ENCODE results near the gene RMP24.
A peak's percentile ranks its signal among the peaks of the same experiment; 100 is the strongest.

Gene RMP24

DNA sequence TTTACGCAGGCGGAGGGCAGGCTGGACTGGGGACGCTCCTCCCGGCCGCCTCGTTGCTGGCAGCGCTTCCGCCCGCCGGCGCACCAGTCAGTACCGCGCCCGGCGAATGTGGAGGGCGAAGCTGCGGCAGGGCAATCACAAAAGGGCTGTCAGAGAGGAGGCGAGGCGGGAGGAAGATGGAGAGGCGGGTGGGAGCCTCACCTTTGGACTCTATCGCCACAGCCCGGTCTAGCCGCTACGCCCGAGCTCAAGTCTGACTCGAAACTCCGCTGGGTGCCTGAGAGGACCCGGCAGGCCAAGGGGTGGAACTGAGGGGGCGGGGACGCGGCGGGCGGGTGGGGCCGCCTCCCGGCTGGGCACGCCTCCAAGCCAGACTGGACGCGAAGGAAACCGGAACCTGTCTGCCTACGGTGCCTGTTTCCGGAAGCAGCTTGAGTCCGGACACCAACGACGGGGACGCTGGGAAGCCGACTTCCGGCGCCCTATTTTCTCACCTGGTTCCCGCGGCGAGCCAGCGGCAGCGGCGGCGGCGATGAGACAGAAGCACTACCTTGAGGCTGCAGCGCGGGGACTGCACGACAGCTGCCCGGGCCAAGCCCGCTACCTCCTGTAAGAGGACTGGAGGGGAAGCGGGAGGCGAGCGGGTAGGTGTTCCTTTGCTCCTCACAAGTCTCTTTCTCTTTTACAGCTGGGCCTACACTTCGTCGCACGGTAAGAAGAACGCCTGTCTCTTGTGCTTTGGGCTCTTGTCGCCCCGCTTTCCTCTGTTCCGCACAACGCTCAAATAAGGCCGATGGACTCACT lies at the start of gene RMP24:
TSS of gene RMP24 (plus strand) at position 483 of the 804 bp plus-strand sequence.
- peak within 1 kb of the TSS; percentile 91 for H3K4me3 ChIP-seq (ENCODE audit: low read depth, low read length)

- no peak overlapping the region for H3K4me3 ChIP-seq (ENCODE audit: low read depth, low read length)
Measured at GRCh38 chr18:35923939-35924684, 48.4 kb upstream of the RMP24 start.

- no peak overlapping the region for H3K4me3 ChIP-seq (ENCODE audit: low read depth, low read length)
Measured at GRCh38 chr18:35926884-35927283, 45.6 kb upstream of the RMP24 start.

- no peak overlapping the region for H3K4me3 ChIP-seq (ENCODE audit: low read depth, low read length)
Measured at GRCh38 chr18:35927430-35927829, 45.0 kb upstream of the RMP24 start.

DNA sequence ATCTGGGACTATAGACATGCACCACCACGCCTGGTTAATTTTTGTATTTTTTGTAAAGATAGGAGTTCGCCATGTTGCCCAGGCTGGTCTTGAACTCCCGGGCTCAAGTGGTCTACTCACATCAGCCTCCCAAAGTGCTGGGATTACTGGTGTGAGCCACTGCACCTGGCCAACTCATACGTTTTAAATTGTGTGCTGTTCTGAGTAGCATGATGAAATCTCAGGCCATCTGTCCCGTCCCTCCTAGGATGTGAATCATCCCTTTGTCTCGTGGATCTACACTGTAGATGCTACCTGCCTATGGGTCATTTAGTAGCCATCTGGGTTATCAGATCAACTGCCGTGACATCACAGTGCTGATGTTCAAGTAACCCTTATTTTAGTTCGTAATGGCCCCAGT lies 38.5 kb upstream of the RMP24 start:
- H3K4me3 ChIP-seq (ENCODE audit: low read depth, low read length): no peak overlapping the region

GRCh38 chr18:35934891-35935290 lies 37.6 kb upstream of the RMP24 start:
- no peak overlapping the region for H3K4me3 ChIP-seq (ENCODE audit: low read depth, low read length)

DNA sequence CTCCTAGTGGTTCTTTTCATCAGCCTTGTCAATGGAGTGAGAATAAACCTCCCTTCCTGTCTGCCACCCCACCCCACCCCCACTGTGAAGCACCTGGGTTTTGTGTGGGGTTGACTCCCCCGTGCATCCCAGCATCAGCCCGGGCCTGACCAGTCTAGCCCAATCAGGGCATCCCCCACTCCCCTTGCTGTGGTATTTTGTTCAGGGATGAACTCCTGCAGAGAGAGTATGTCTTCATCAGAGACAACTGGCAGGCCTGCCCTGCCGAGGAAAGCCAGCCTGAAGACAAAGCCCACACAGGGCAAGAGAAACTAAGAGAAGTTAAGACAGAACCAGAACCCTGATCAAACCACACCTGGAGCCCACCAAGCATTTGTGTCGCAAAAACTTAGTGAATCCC lies 36.7 kb upstream of the RMP24 start:
- no peak overlapping the region for H3K4me3 ChIP-seq (ENCODE audit: low read depth, low read length)

- H3K4me3 ChIP-seq (ENCODE audit: low read depth, low read length): no peak overlapping the region
Measured at GRCh38 chr18:35936951-35937350, 35.5 kb upstream of the RMP24 start.

DNA sequence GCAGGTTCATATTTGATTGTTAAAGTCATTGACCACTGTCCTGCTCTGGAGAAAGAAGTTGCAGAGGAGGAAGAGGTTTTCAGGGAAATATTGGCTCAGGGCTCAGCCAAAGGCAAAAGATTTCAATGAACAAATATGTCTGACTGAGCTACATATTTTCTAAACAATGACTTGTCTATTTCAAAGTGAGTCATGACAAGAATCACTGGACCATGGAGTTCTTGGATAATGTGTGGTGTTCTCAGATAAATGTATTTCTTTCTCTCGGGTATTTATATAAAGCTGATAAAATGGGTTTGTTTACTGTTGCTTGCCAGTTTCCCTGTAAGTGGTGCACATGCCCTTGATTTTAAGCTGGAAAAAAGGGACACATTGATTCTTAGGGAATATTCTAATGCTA lies 34.3 kb upstream of the RMP24 start:
- H3K4me3 ChIP-seq (ENCODE audit: low read depth, low read length): no peak overlapping the region

DNA sequence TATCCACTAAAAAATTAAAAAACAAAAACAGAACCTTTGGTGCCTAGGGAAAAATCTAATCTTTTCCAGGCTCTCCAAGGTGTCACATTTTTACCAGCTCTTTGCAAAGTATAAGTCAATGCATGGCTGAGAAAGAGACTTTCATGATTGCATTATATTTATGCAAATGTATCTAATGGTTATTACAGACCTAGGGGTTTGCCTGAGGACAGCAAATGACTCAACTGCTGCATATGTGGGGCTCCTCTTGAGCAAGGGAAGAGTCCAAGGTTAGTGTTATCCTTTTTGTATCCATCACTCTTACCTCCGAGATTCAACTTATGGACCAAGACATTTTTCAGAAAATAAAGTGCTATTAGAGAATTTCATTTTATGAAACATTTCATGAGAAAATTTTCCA lies 33.9 kb upstream of the RMP24 start:
- H3K4me3 ChIP-seq (ENCODE audit: low read depth, low read length): no peak overlapping the region

GRCh38 chr18:35939138-35939537 lies 33.3 kb upstream of the RMP24 start:
- H3K4me3 ChIP-seq (ENCODE audit: low read depth, low read length): no peak overlapping the region

GRCh38 chr18:35941299-35941698 lies 31.2 kb upstream of the RMP24 start:
- H3K4me3 ChIP-seq (ENCODE audit: low read depth, low read length): no peak overlapping the region

DNA sequence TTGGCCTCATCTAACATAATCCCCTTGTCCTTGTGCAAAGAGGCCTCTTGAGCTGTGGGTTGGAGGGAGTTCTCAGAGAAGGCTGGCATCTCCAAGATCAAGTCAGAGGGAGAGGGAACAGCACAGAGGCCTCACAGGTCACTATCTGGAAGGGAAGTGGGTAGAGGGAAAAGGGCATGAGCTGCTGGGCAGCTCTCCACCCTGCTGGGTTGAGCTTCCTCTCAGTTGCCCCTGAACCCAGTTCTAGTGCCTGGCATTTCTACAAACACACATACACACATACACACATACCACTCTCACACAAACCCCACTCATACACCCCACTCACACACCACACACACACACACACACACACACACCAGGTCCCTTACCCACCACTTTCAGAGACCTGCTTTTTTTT lies 30.3 kb upstream of the RMP24 start:
- no peak overlapping the region for H3K4me3 ChIP-seq (ENCODE audit: low read depth, low read length)

DNA sequence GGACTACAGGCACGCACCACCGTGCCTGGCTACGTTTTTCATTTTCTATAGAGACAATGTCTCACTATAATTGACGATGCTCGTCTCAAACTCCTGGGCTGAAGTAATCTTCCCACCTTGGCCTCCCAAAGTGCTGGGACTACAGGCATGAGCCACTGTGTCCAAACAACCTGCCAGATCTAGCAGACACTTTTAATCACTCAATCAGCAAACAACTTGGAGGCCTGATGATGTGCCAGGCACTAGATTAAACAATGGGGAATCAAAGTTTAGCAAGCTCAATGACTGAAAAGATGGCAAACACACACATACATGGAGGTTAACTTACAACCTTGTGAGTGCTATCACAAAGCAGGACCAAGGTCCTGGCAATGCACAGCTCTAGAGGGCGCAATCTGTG lies 29.8 kb upstream of the RMP24 start:
- no peak overlapping the region for H3K4me3 ChIP-seq (ENCODE audit: low read depth, low read length)

DNA sequence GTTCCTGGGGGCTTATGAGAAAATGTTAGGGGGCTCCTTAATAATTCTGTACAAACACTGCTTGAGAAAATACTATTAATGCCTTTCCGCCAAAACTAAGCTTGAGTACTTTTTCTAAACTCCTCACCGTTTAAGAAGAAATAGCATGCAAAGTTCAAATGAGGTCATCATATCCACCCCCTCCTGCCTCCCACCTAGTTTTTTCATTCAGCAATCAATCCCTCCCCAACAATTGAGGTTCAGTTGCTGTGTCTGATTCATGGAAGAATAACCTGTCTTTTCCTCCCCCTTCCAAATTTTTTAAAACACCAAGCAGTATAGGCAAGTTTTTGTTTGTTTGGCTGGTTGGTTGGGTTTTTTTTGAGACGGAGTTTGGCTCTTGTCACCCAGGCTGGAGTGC lies 24.4 kb upstream of the RMP24 start:
- H3K4me3 ChIP-seq (ENCODE audit: low read depth, low read length): no peak overlapping the region

- H3K4me3 ChIP-seq (ENCODE audit: low read depth, low read length): peak overlapping the region; percentile 53
Measured at GRCh38 chr18:35949090-35949489, 23.4 kb upstream of the RMP24 start.

- H3K4me3 ChIP-seq (ENCODE audit: low read depth, low read length): peak overlapping the region; percentile 53
Measured at GRCh38 chr18:35949903-35950627, 22.4 kb upstream of the RMP24 start.

DNA sequence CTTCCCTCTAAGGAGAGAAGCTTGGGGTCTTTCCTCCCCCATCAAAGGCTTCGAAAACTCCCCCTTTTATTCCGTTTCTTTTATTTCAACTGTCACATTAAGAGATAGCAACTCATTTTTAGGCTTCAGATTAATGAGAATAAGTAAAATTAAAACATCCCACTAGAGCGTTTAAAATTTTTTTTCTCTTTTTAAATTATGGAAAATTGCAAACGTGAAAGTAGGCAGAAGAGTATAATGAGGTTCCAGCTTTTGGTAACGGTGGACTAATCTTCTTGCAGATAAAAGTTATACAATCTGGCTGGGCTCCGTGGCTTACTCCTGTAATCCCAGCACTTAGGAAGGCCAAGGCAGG lies 21.9 kb upstream of the RMP24 start:
- H3K4me3 ChIP-seq (ENCODE audit: low read depth, low read length): peak overlapping the region; percentile 53

- H3K4me3 ChIP-seq (ENCODE audit: low read depth, low read length): no peak overlapping the region
Measured at GRCh38 chr18:35953688-35954087, 18.8 kb upstream of the RMP24 start.

DNA sequence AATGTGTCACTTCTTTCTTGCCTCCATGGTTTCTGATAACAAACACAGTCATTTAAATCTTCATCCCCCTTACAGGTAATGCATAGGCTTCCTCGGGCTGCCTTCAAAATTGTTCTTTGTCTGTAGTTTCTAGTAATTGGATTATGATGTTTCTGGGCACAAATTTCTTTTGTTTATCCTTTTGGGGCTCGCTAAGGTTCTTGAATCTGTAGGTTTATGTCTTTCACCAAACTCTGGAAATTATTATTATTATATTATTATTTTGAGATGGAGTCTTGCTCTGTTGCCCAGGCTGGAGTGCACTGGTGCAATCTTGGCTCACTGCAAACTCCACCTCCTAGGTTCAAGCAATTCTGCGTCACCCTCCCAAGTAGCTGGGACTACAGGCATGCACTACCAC lies 16.3 kb upstream of the RMP24 start:
- H3K4me3 ChIP-seq (ENCODE audit: low read depth, low read length): no peak overlapping the region

- no peak overlapping the region for H3K4me3 ChIP-seq (ENCODE audit: low read depth, low read length)
Measured at GRCh38 chr18:35962320-35962719, 10.2 kb upstream of the RMP24 start.

DNA sequence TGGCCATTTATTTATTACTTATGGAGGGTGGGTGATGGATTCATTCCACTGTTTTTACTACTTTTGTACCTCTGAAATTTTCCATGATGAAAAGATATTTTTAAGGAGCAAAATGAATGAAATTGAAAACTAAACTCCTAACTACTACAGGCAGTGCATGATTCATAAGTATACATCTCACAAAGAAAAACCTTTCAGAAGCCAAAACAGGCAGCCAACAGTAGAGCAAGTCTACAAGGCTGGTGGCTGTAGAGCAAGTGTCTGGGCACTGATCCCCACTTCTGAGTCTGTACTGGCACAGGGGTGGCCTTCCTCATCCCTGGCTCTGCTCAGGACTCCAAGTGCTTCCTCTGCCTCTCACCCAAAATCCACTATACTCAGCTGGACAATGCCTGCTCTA lies 8.2 kb upstream of the RMP24 start:
- H3K4me3 ChIP-seq (ENCODE audit: low read depth, low read length): no peak overlapping the region

Measured in iPS-11a (cell line).